Measurements from ENCODE around the gene SHISA9.

GRCh38 chr16:13289515-13289914, 388.1 kb downstream of the SHISA9 start:
- TF ChIP-seq CTCF (IDR thresholded peaks at IDR 0.05) (no peak), POLR2A (IDR thresholded peaks at IDR 0.05) (no peak), POLR2AphosphoS5 (IDR thresholded peaks at IDR 0.05) (no peak)

Data from breast epithelium (tissue), 3 donors.